ENCODE measurements around the gene SVEP1. TPM values are rescaled to one million over a fixed set of nuclear protein-coding genes. Genes with fewer than 3 reads are reported as not detected.

SVEP1 gene
- polyA plus RNA-seq, 1 experiment = 24.8 TPM

- POLR2A ChIA-PET = no interaction called here
- Histone ChIP-seq H3K4me3 (ENCODE audit: low read depth, low read length) (no peak overlapping the region), H3K36me3 (ENCODE audit: control insufficient read depth, insufficient read depth, low read length) (peaks cover 13% of the 10 kb centered on the region), H3K27me3 (ENCODE audit: control insufficient read depth, insufficient read depth, low read length) (no peaks in the 10 kb centered on the region)
- DNase-seq (ENCODE audit: low read depth) = no peak
- CTCF ChIA-PET = no interaction called here
- TF ChIP-seq, protein P1, sequence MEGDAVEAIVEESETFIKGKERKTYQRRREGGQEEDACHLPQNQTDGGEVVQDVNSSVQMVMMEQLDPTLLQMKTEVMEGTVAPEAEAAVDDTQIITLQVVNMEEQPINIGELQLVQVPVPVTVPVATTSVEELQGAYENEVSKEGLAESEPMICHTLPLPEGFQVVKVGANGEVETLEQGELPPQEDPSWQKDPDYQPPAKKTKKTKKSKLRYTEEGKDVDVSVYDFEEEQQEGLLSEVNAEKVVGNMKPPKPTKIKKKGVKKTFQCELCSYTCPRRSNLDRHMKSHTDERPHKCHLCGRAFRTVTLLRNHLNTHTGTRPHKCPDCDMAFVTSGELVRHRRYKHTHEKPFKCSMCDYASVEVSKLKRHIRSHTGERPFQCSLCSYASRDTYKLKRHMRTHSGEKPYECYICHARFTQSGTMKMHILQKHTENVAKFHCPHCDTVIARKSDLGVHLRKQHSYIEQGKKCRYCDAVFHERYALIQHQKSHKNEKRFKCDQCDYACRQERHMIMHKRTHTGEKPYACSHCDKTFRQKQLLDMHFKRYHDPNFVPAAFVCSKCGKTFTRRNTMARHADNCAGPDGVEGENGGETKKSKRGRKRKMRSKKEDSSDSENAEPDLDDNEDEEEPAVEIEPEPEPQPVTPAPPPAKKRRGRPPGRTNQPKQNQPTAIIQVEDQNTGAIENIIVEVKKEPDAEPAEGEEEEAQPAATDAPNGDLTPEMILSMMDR (IDR thresholded peaks at IDR 0.05; ENCODE audit: insufficient read depth, low read depth, low read length) = no peak
Observed at GRCh38 chr9:110447476-110447875, 132.1 kb downstream of the SVEP1 start.

GRCh38 chr9:110446171-110446570, 133.4 kb downstream of the SVEP1 start:
- DNase-seq (ENCODE audit: low read depth) = no peak
- Histone ChIP-seq H3K4me3 (ENCODE audit: low read depth, low read length) (no peak overlapping the region), H3K36me3 (ENCODE audit: control insufficient read depth, insufficient read depth, low read length) (peaks cover 14% of the 10 kb centered on the region), H3K27me3 (ENCODE audit: control insufficient read depth, insufficient read depth, low read length) (no peaks in the 10 kb centered on the region)
- TF ChIP-seq, protein P1 (IDR thresholded peaks at IDR 0.05; ENCODE audit: insufficient read depth, low read depth, low read length) = no peak
- POLR2A ChIA-PET = no interaction called here
- CTCF ChIA-PET = interaction anchor here (0.6 kb wide), 1 partner anchor 259 kb away, joined by 3 read pairs; no protein-coding TSS in a partner anchor

DNA sequence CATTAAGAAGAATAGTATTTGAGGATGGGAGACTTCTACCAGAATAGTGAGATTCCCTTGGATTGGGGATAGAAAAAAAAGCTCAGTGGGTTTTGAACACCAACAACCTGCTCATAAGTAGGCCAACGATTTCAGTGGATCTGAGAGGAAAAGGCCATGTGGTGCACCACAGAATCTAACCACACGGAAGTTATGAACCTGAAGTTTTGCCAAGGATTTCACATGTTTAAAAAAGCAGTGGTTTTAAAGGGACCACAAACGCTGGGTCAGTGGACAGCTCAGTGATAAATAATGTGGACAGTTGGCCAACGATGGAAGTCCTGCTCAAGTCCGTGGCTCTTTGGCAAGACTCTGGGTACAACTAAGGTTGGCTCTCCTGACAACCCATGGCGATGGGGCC, 134.6 kb downstream of the SVEP1 start:
- H3K36me3 ChIP-seq (ENCODE audit: control insufficient read depth, insufficient read depth, low read length) = peaks cover 12% of the 10 kb centered on the region
- POLR2A ChIA-PET = no interaction called here

GRCh38 chr9:110443866-110444220, 135.7 kb downstream of the SVEP1 start:
- POLR2A ChIA-PET = interaction anchor here (0.8 kb wide), 1 partner anchor 77 kb away, joined by 5 read pairs; no protein-coding TSS in a partner anchor
- CTCF ChIA-PET = interaction anchor here (1.1 to 1.3 kb wide), 3 partner anchors 97 to 179 kb away, joined by 3 to 4 read pairs (median 3); no protein-coding TSS in a partner anchor
- H3K36me3 ChIP-seq (ENCODE audit: control insufficient read depth, insufficient read depth, low read length) = peaks cover 12% of the 10 kb centered on the region

More for the DNA sequence above, 134.6 kb downstream of the SVEP1 start:
- CTCF ChIA-PET = no interaction called here
- Histone ChIP-seq H3K27me3 (ENCODE audit: control insufficient read depth, insufficient read depth, low read length) (no peaks in the 10 kb centered on the region), H3K4me3 (ENCODE audit: low read depth, low read length) (no peak overlapping the region)
- DNase-seq (ENCODE audit: low read depth) = no peak
- TF ChIP-seq, protein P1 (IDR thresholded peaks at IDR 0.05; ENCODE audit: insufficient read depth, low read depth, low read length) = no peak

DNA sequence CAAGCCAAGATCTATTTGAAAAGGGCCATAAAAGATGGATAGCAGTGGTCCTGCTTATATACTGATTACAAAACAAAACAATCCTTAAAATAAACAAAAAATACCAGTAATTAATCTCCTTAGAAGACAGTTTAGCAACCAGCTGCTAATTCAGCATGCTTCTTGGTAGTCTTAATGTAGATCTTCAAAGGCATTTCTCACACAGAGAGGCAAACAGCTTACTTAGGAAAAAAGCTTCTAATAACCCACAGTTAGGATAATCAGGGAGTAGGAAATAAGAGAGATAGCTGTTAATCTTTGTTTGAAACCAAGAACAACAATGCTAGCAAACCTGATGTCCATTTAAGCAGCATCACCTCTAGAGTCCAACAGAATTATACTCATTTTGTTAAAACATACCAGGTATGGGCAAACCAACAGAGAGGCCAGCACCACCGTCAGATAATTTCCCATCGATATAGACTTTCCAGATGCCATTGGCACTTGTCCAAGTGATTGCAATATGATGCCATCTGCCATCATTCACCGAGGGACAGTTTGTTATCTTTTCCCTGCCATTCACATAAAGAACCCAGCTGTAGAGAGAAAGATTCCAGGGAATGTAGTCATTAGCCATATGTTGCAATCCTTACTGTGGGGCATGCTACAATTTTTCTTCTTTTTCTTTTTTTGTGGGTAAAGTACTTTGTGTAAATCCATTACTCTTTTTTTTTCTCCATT, 136.2 kb downstream of the SVEP1 start:
- Histone ChIP-seq H3K27me3 (ENCODE audit: control insufficient read depth, insufficient read depth, low read length) (no peaks in the 10 kb centered on the region), H3K36me3 (ENCODE audit: control insufficient read depth, insufficient read depth, low read length) (peaks cover 12% of the 10 kb centered on the region), H3K4me3 (ENCODE audit: low read depth, low read length) (no peak overlapping the region)
- TF ChIP-seq, protein P1 (IDR thresholded peaks at IDR 0.05; ENCODE audit: insufficient read depth, low read depth, low read length) = no peak
- peak; percentile 35 for DNase-seq (ENCODE audit: low read depth)
- POLR2A ChIA-PET = interaction anchor here (0.8 kb wide), 1 partner anchor 78 kb away, joined by 5 read pairs; no protein-coding TSS in a partner anchor
- CTCF ChIA-PET = interaction anchor here (1.1 to 1.3 kb wide), 3 partner anchors 97 to 180 kb away, joined by 3 to 4 read pairs (median 3); no protein-coding TSS in a partner anchor

More at GRCh38 chr9:110443866-110444220, 135.7 kb downstream of the SVEP1 start:
- Histone ChIP-seq H3K4me3 (ENCODE audit: low read depth, low read length) (no peak overlapping the region), H3K27me3 (ENCODE audit: control insufficient read depth, insufficient read depth, low read length) (no peaks in the 10 kb centered on the region)
- TF ChIP-seq, protein P1 (IDR thresholded peaks at IDR 0.05; ENCODE audit: insufficient read depth, low read depth, low read length) = no peak
- DNase-seq (ENCODE audit: low read depth) = peak; percentile 21

Measured in BJ (cell line).